IMR-90 (cell line): ENCODE measurements around the gene RBP2. TPM values are rescaled to one million over a fixed set of nuclear protein-coding genes. Genes with fewer than 3 reads are reported as not detected.

Source experiments
- ATAC-seq: fragments of 200-7000 bp; cut with Tn5 transposase; 2 replicates; pipeline ENCODE4 v1.9.1; 2020; ENCODE audit warnings: low read depth, mild to moderate bottlenecking, moderate library complexity
- BruUV-seq: library from RNA; stranded (reverse); fragments of 400-500 nt; replicated peaks from 2 replicates; lab custom pipeline; 2021; lab: Mats Ljungman, UMichigan
- CTCF ChIA-PET: fragments of 300-600 bp; formaldehyde crosslinking; extraction: SDS; loops from one replicate; lab custom pipeline; 2021; ENCODE audit warnings: antibody characterized with exemption; lab: Yijun Ruan, JAX
- POLR2A ChIA-PET: fragments of 300-600 bp; sonication (Branson Sonifier 250); formaldehyde crosslinking; loops from one replicate; lab custom pipeline; 2022; ENCODE audit warnings: antibody characterized with exemption; ENCODE audit not compliant: unreplicated experiment; lab: Charles Lee
- DNase-seq: peaks from one replicate; pipeline ENCODE4 v3.0.0; 2013
- H2AFZ ChIP-seq: replicated peaks from 2 replicates; pipeline ENCODE3; 2013; ENCODE audit warnings: low read length, mild to moderate bottlenecking; ENCODE audit not compliant: poor library complexity
- H2AK5ac ChIP-seq: 2 replicates; pipeline ENCODE4 v1.6.1; 2013; ENCODE audit warnings: low read depth, low read length, inconsistent platforms
- H2AK9ac ChIP-seq: replicated peaks from 2 replicates; pipeline ENCODE3; 2013; ENCODE audit warnings: mild to moderate bottlenecking, low read depth, low read length, moderate library complexity; ENCODE audit not compliant: poor library complexity
- H2BK120ac ChIP-seq: 2 replicates; pipeline ENCODE4 v1.6.1; 2013; ENCODE audit warnings: low read depth, low read length, inconsistent platforms
- H2BK15ac ChIP-seq: 3 replicates; pipeline ENCODE4 v1.6.1; 2013; ENCODE audit warnings: low read depth, low read length, inconsistent platforms
- H2BK20ac ChIP-seq: 2 replicates; pipeline ENCODE4 v1.6.1; 2013; ENCODE audit warnings: low read depth, mild to moderate bottlenecking, inconsistent platforms, low read length, moderate library complexity
- H2BK5ac ChIP-seq: 2 replicates; pipeline ENCODE4 v1.6.1; 2013; ENCODE audit warnings: mild to moderate bottlenecking, low read depth, low read length, inconsistent platforms; ENCODE audit not compliant: poor library complexity, severe bottlenecking
- H3K14ac ChIP-seq: replicated peaks from 2 replicates; pipeline ENCODE4 v1.6.1; 2013; ENCODE audit warnings: low read depth, low read length, inconsistent platforms
- H3K18ac ChIP-seq: 2 replicates; pipeline ENCODE4 v1.6.1; 2013; ENCODE audit warnings: low read depth, low read length, control low read depth
- H3K23ac ChIP-seq: 2 replicates; pipeline ENCODE4 v1.6.1; 2013; ENCODE audit warnings: low read depth, low read length, inconsistent platforms
- H3K27ac ChIP-seq: 2 replicates; pipeline ENCODE4 v1.5.1; 2013; ENCODE audit warnings: mild to moderate bottlenecking, control low read depth, low read length; ENCODE audit not compliant: insufficient read depth
- H3K27me3 ChIP-seq: 2 replicates; pipeline ENCODE4 v1.6.1; 2013; ENCODE audit warnings: low read length; ENCODE audit not compliant: control insufficient read depth, insufficient read depth
- H3K36me3 ChIP-seq: 2 replicates; pipeline ENCODE4 v1.6.1; 2013; ENCODE audit warnings: low read length, mixed read lengths; ENCODE audit not compliant: control insufficient read depth, insufficient read depth
- H3K4ac ChIP-seq: 2 replicates; pipeline ENCODE4 v1.6.1; 2013; ENCODE audit warnings: low read depth, low read length, inconsistent platforms
- H3K4me1 ChIP-seq: 2 replicates; pipeline ENCODE4 v1.6.1; 2013; ENCODE audit warnings: low read length, mixed read lengths; ENCODE audit not compliant: control insufficient read depth, insufficient read depth
- H3K4me2 ChIP-seq: 2 replicates; pipeline ENCODE4 v1.6.1; 2013; ENCODE audit warnings: low read depth, mild to moderate bottlenecking, control low read depth, low read length, moderate library complexity
- H3K4me3 ChIP-seq: 2 replicates; pipeline ENCODE4 v1.5.1; 2013; ENCODE audit warnings: low read depth, mild to moderate bottlenecking, control low read depth, low read length, moderate library complexity; ENCODE audit not compliant: insufficient read depth
- H3K56ac ChIP-seq: 2 replicates; pipeline ENCODE4 v1.6.1; 2013; ENCODE audit warnings: low read length, inconsistent platforms; ENCODE audit not compliant: insufficient read depth; ENCODE audit errors: extremely low read depth
- H3K79me1 ChIP-seq, 2 experiments: 2 replicates each; pipeline ENCODE4 v1.6.1; 2013; ENCODE audit warnings: low read length in 2 of 2, inconsistent platforms in 1 of 2, low read depth in 1 of 2
- H3K9ac ChIP-seq: 2 replicates; pipeline ENCODE4 v1.6.1; 2013; ENCODE audit warnings: low read depth, low read length, control low read depth
- H3K9me1 ChIP-seq: 2 replicates; pipeline ENCODE4 v1.6.1; 2013; ENCODE audit warnings: low read length, inconsistent platforms; ENCODE audit not compliant: insufficient read depth
- H3K9me3 ChIP-seq: 2 replicates; pipeline ENCODE4 v1.6.1; 2013; ENCODE audit warnings: low read length; ENCODE audit not compliant: control insufficient read depth, insufficient read depth
- H4K20me1 ChIP-seq: 2 replicates; pipeline ENCODE4 v1.6.1; 2013; ENCODE audit warnings: low read length, inconsistent platforms; ENCODE audit not compliant: insufficient read depth
- H4K5ac ChIP-seq: 2 replicates; pipeline ENCODE4 v1.6.1; 2013; ENCODE audit warnings: mild to moderate bottlenecking, low read depth, low read length, control low read depth
- H4K8ac ChIP-seq, 2 experiments: 2 replicates each; pipeline ENCODE4 v1.6.1; 2013; ENCODE audit warnings: low read depth in 2 of 2, low read length in 2 of 2, control low read depth in 1 of 2, inconsistent platforms in 1 of 2
- H4K91ac ChIP-seq: 2 replicates; pipeline ENCODE4 v1.6.1; 2013; ENCODE audit warnings: low read depth, low read length, inconsistent platforms; ENCODE audit not compliant: insufficient read depth
- CEBPB ChIP-seq: IDR thresholded peaks from 2 replicates; pipeline ENCODE4 v1.6.1; 2012; ENCODE audit warnings: low read depth, low read length, improper control_type of control experiment
- CHD1 ChIP-seq: IDR thresholded peaks from 2 replicates; pipeline ENCODE4 v1.6.1; 2012; ENCODE audit warnings: low read depth, low read length, improper control_type of control experiment
- MAFK ChIP-seq: IDR thresholded peaks from 2 replicates; pipeline ENCODE4 v1.6.1; 2012; ENCODE audit warnings: low read depth, low read length, improper control_type of control experiment
- MAZ ChIP-seq: IDR thresholded peaks from 2 replicates; pipeline ENCODE4 v1.6.1; 2012; ENCODE audit warnings: low read depth, mild to moderate bottlenecking, low read length, improper control_type of control experiment, moderate library complexity, borderline replicate concordance
- MXI1 ChIP-seq: IDR thresholded peaks from 2 replicates; pipeline ENCODE4 v1.6.1; 2012; ENCODE audit warnings: low read depth, mild to moderate bottlenecking, low read length, moderate library complexity, borderline replicate concordance
- NFE2L2 ChIP-seq: fragments of 150-350 bp; IDR thresholded peaks from 2 replicates; pipeline ENCODE4 v1.6.1; 2016; ENCODE audit warnings: low read depth, mild to moderate bottlenecking, low read length
- POLR2A ChIP-seq: IDR thresholded peaks from 2 replicates; pipeline ENCODE4 v1.6.1; 2012; ENCODE audit warnings: mild to moderate bottlenecking, low read depth, low read length
- RAD21 ChIP-seq: IDR thresholded peaks from 2 replicates; pipeline ENCODE4 v1.6.1; 2012; ENCODE audit warnings: low read length, improper control_type of control experiment
- RCOR1 ChIP-seq: IDR thresholded peaks from 2 replicates; pipeline ENCODE4 v1.6.1; 2012; ENCODE audit warnings: mild to moderate bottlenecking, low read length, improper control_type of control experiment; ENCODE audit not compliant: insufficient replicate concordance
- RFX5 ChIP-seq: IDR thresholded peaks from 2 replicates; pipeline ENCODE4 v1.8.0; 2012; ENCODE audit warnings: low read depth, mild to moderate bottlenecking, low read length, moderate library complexity
- SMC3 ChIP-seq: fragments of 150-350 bp; IDR thresholded peaks from 2 replicates; pipeline ENCODE4 v1.6.1; 2016; ENCODE audit warnings: low read depth, mild to moderate bottlenecking, antibody characterized with exemption, low read length, moderate library complexity
- WGBS, 2 experiments: methylation state at CpG; one replicate each; pipeline versions ENCODE4 v1.1.5 to v1.1.7; 2013; ENCODE audit warnings: missing lambda C conversion rate in 2 of 2; ENCODE audit not compliant: insufficient read length in 1 of 2; ENCODE audit errors: extremely low coverage in 2 of 2; 5-methylcytosine and 5-hydroxymethylcytosine counted together
- dilution Hi-C: fragments of 300-500 bp; cut with HindIII; formaldehyde crosslinking; loops from one replicate; pipeline ENCODE4 v1.14.3; 2018; ENCODE audit warnings: low sequenced_read_pairs; ENCODE audit not compliant: unreplicated experiment
- in situ Hi-C: fragments of 300-500 bp; cut with MboI; formaldehyde crosslinking; loops from 3 replicates; pipeline ENCODE4 v1.14.3; 2019; ENCODE audit warnings: low sequenced_read_pairs, inconsistent platforms, mixed read lengths
- intact Hi-C: fragments of 100-400 bp; cut with micrococcal nuclease; formaldehyde crosslinking; loops from 2 replicates; pipeline ENCODE4 v1.10.0; 2022
- polyA plus RNA-seq, 3 experiments: library from polyadenylated mRNA; depleted of rRNA; stranded (reverse); fragments of >200 nt; gene quantifications; 2 replicates each; pipeline ENCODE4 v1.2.3, GENCODE V29; 2012; ENCODE audit warnings: low replicate concordance in 1 of 3
- total RNA-seq: library from RNA; depleted of rRNA; stranded (reverse); fragments of >200 nt; gene quantifications from 2 replicates; pipeline ENCODE4 v1.2.3, GENCODE V29; 2012
- TF ChIP-seq, protein P1 (sequence below): fragments of 150-350 bp; IDR thresholded peaks from 2 replicates; pipeline ENCODE4 v1.6.1; 2017; ENCODE audit warnings: mild to moderate bottlenecking, antibody characterized with exemption, low read length, low read depth
- TF ChIP-seq, protein P2 (sequence below): conservative IDR thresholded peaks from 2 replicates; pipeline ENCODE4 v1.5.1; 2012; ENCODE audit warnings: mild to moderate bottlenecking, low read depth, low read length, improper control_type of control experiment
- TF ChIP-seq, protein P3 (sequence below): fragments of 150-350 bp; IDR thresholded peaks from 2 replicates; pipeline ENCODE4 v1.6.1; 2016; ENCODE audit warnings: low read depth, mild to moderate bottlenecking, low read length, moderate library complexity, borderline replicate concordance

RBP2 gene
- total and polyA plus RNA-seq, 2 of the 4 experiments (the other 2 are of a cell fraction): not detected

DNA sequence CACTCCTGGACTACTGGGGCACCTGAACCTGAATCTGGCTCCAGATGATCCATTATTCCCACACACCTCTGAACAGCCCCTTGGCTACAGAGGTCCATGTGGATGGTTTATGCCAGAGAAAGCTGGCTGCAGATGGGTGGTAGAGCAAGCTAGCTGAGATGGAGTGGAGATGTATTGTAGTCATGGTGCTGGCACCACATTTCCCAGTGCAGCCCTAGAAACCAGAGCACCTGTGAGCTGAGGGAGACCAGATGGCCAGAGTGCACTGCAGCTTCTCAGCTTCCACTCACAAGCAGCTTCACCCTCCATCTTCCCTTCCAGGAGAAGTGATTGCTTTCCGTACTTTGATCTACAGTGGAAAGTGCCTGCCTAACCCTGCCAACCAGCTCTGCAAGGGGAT lies 33.3 kb upstream of the RBP2 start:
- dilution Hi-C loops: no loop called here
- no TSS peak for BruUV-seq
- no peak for ATAC-seq

More for the DNA sequence above, 33.3 kb upstream of the RBP2 start:
- Histone ChIP-seq H4K20me1 (no peaks in the 10 kb centered on the region), H4K5ac (no peak overlapping the region), H3K4me3 (no peak overlapping the region), H3K18ac (no peak overlapping the region), H4K91ac (no peak overlapping the region), H3K9ac (no peak overlapping the region), H3K14ac (no peak overlapping the region), H3K56ac (no peak overlapping the region), H3K9me1 (no peaks in the 10 kb centered on the region), H3K27ac (no peak overlapping the region), H2AK9ac (no peak overlapping the region), H2BK5ac (no peak overlapping the region), H2BK15ac (no peak overlapping the region), H3K27me3 (peaks cover 2% of the 10 kb centered on the region; the same call in 1 of the 2 replicates), H2BK120ac (no peak overlapping the region), H4K8ac (no peak overlapping the region), H3K9me3 (no peaks in the 10 kb centered on the region), H3K4me2 (no peak overlapping the region), H3K4ac (no peak overlapping the region), H3K23ac (no peak overlapping the region), H2BK20ac (no peak overlapping the region), H2AFZ (no peak overlapping the region), H3K79me1 (no peaks in the 10 kb centered on the region), H3K36me3 (no peaks in the 10 kb centered on the region), H3K4me1 (no peaks in the 10 kb centered on the region), H2AK5ac (no peak overlapping the region)
- no CpG with 5 or more reads among the region's 1 CpG for WGBS, 2 experiments
- POLR2A ChIA-PET: no interaction called here
- CTCF ChIA-PET: no interaction called here
- DNase-seq: no peak
- in situ Hi-C loops (no loop called here), intact Hi-C loops (no loop called here)
- TF ChIP-seq MAZ: no peak
- TF ChIP-seq MXI1: no peak
- TF ChIP-seq MAFK: no peak
- no peak for TF ChIP-seq SMC3
- no peak for TF ChIP-seq POLR2A
- no peak for TF ChIP-seq CEBPB
- TF ChIP-seq, protein P1, sequence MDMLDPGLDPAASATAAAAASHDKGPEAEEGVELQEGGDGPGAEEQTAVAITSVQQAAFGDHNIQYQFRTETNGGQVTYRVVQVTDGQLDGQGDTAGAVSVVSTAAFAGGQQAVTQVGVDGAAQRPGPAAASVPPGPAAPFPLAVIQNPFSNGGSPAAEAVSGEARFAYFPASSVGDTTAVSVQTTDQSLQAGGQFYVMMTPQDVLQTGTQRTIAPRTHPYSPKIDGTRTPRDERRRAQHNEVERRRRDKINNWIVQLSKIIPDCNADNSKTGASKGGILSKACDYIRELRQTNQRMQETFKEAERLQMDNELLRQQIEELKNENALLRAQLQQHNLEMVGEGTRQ: no peak
- TF ChIP-seq, protein P2, sequence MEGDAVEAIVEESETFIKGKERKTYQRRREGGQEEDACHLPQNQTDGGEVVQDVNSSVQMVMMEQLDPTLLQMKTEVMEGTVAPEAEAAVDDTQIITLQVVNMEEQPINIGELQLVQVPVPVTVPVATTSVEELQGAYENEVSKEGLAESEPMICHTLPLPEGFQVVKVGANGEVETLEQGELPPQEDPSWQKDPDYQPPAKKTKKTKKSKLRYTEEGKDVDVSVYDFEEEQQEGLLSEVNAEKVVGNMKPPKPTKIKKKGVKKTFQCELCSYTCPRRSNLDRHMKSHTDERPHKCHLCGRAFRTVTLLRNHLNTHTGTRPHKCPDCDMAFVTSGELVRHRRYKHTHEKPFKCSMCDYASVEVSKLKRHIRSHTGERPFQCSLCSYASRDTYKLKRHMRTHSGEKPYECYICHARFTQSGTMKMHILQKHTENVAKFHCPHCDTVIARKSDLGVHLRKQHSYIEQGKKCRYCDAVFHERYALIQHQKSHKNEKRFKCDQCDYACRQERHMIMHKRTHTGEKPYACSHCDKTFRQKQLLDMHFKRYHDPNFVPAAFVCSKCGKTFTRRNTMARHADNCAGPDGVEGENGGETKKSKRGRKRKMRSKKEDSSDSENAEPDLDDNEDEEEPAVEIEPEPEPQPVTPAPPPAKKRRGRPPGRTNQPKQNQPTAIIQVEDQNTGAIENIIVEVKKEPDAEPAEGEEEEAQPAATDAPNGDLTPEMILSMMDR: no peak
- no peak for TF ChIP-seq CHD1
- TF ChIP-seq NFE2L2: no peak
- no peak for TF ChIP-seq RCOR1
- no peak for TF ChIP-seq RFX5
- TF ChIP-seq, protein P3, sequence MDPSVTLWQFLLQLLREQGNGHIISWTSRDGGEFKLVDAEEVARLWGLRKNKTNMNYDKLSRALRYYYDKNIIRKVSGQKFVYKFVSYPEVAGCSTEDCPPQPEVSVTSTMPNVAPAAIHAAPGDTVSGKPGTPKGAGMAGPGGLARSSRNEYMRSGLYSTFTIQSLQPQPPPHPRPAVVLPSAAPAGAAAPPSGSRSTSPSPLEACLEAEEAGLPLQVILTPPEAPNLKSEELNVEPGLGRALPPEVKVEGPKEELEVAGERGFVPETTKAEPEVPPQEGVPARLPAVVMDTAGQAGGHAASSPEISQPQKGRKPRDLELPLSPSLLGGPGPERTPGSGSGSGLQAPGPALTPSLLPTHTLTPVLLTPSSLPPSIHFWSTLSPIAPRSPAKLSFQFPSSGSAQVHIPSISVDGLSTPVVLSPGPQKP: no peak
- TF ChIP-seq RAD21: no peak
